Neuronal stem cell (in vitro differentiated cells): Measurements from ENCODE around the gene SPACDR.
A peak's percentile ranks its signal among the peaks of the same experiment; 100 is the strongest.

Experiments
- DNase-seq: peaks from one replicate; pipeline ENCODE4 v3.0.0-alpha.2; 2013; ENCODE audit warnings: low spot score
- H2AFZ ChIP-seq: one replicate; pipeline ENCODE4 v1.6.1; 2013; ENCODE audit warnings: mild to moderate bottlenecking, low read length, inconsistent platforms
- H2AK5ac ChIP-seq: 2 replicates; pipeline ENCODE4 v1.6.1; 2013; ENCODE audit warnings: low read depth, mild to moderate bottlenecking, inconsistent platforms, low read length, moderate library complexity, mixed read lengths
- H2BK120ac ChIP-seq: 2 replicates; pipeline ENCODE4 v1.6.1; 2013; ENCODE audit warnings: low read depth, mild to moderate bottlenecking, inconsistent platforms, low read length, moderate library complexity, mixed read lengths
- H2BK12ac ChIP-seq: one replicate; pipeline ENCODE4 v1.6.1; 2013; ENCODE audit warnings: low read length, inconsistent platforms
- H2BK15ac ChIP-seq: 2 replicates; pipeline ENCODE4 v1.6.1; 2013; ENCODE audit warnings: mild to moderate bottlenecking, low read length, inconsistent platforms, mixed read lengths
- H2BK5ac ChIP-seq: one replicate; pipeline ENCODE4 v1.6.1; 2013; ENCODE audit warnings: inconsistent platforms, mild to moderate bottlenecking, low read length, moderate library complexity
- H3K14ac ChIP-seq: one replicate; pipeline ENCODE4 v1.6.1; 2013; ENCODE audit warnings: low read length, inconsistent platforms
- H3K18ac ChIP-seq: 2 replicates; pipeline ENCODE4 v1.6.1; 2013; ENCODE audit warnings: low read length, inconsistent platforms
- H3K23ac ChIP-seq: 2 replicates; pipeline ENCODE4 v1.6.1; 2013; ENCODE audit warnings: low read depth, mild to moderate bottlenecking, mixed read lengths, low read length, inconsistent platforms; ENCODE audit not compliant: poor library complexity
- H3K27ac ChIP-seq: replicated peaks from 3 replicates; pipeline ENCODE4 v1.5.1; 2013; ENCODE audit warnings: low read length, inconsistent platforms
- H3K27me3 ChIP-seq, 3 experiments: 2 replicates each; pipeline ENCODE4 v1.6.1; 2013; ENCODE audit warnings: low read length in 3 of 3, mild to moderate bottlenecking in 2 of 3, inconsistent platforms in 1 of 3, low read depth in 1 of 3, mixed read lengths in 1 of 3, moderate library complexity in 1 of 3; ENCODE audit not compliant: control insufficient read depth in 3 of 3, insufficient read depth in 3 of 3
- H3K36me3 ChIP-seq, 2 donors: replicated peaks in 1 of 2; 2 replicates each; pipeline ENCODE4 v1.6.1; 2013; ENCODE audit warnings: low read length in 2 of 2; ENCODE audit not compliant: control insufficient read depth in 2 of 2, insufficient read depth in 2 of 2
- H3K4ac ChIP-seq: 2 replicates; pipeline ENCODE4 v1.6.1; 2013; ENCODE audit warnings: inconsistent platforms, mild to moderate bottlenecking, low read length, moderate library complexity
- H3K4me1 ChIP-seq, 2 donors: 1 replicate in 1 of 2; 2 replicates in 1 of 2; pipeline ENCODE4 v1.6.1; 2013; ENCODE audit warnings: low read length in 2 of 2, low read depth in 1 of 2; ENCODE audit not compliant: control insufficient read depth in 2 of 2, insufficient read depth in 1 of 2
- H3K4me2 ChIP-seq: one replicate; pipeline ENCODE4 v1.6.1; 2013; ENCODE audit warnings: mild to moderate bottlenecking, low read length, inconsistent platforms; ENCODE audit not compliant: insufficient read depth, poor library complexity, severe bottlenecking
- H3K4me3 ChIP-seq, 2 donors: 2 replicates each; pipeline ENCODE4 v1.5.1; 2013; ENCODE audit warnings: low read length in 2 of 2, mild to moderate bottlenecking in 2 of 2, inconsistent platforms in 1 of 2, moderate library complexity in 1 of 2
- H3K79me1 ChIP-seq: one replicate; pipeline ENCODE4 v1.6.1; 2013; ENCODE audit warnings: low read depth, mild to moderate bottlenecking, inconsistent platforms, low read length, moderate library complexity
- H3K9ac ChIP-seq: one replicate; pipeline ENCODE4 v1.6.1; 2013; ENCODE audit warnings: mild to moderate bottlenecking, low read depth, low read length, inconsistent platforms; ENCODE audit not compliant: poor library complexity
- H3K9me3 ChIP-seq, 2 donors: replicated peaks in 1 of 2; 2 replicates each; pipeline versions ENCODE3 to v1.6.1; 2013; ENCODE audit warnings: low read length in 2 of 2, mild to moderate bottlenecking in 2 of 2, inconsistent platforms in 1 of 2, low read depth in 1 of 2, mixed read lengths in 1 of 2, moderate library complexity in 1 of 2; ENCODE audit not compliant: control insufficient read depth in 2 of 2, insufficient read depth in 1 of 2
- H4K8ac ChIP-seq: one replicate; pipeline ENCODE4 v1.6.1; 2013; ENCODE audit warnings: low read depth, mild to moderate bottlenecking, inconsistent platforms, low read length, moderate library complexity
- H4K91ac ChIP-seq: one replicate; pipeline ENCODE4 v1.6.1; 2013; ENCODE audit warnings: low read length, low read depth, mild to moderate bottlenecking, inconsistent platforms; ENCODE audit not compliant: poor library complexity
- WGBS, 2 donors: extraction: QIAGEN DNeasy Blood & Tissue Kit; methylation state at CpG; one replicate each; pipeline ENCODE4 v1.1.7; 2013; ENCODE audit warnings: missing lambda C conversion rate in 2 of 2, mixed read lengths in 1 of 2; ENCODE audit not compliant: insufficient read length in 2 of 2, insufficient replicate concordance in 1 of 2; ENCODE audit errors: extremely low coverage in 2 of 2; 5-methylcytosine and 5-hydroxymethylcytosine counted together

SPACDR gene

DNA sequence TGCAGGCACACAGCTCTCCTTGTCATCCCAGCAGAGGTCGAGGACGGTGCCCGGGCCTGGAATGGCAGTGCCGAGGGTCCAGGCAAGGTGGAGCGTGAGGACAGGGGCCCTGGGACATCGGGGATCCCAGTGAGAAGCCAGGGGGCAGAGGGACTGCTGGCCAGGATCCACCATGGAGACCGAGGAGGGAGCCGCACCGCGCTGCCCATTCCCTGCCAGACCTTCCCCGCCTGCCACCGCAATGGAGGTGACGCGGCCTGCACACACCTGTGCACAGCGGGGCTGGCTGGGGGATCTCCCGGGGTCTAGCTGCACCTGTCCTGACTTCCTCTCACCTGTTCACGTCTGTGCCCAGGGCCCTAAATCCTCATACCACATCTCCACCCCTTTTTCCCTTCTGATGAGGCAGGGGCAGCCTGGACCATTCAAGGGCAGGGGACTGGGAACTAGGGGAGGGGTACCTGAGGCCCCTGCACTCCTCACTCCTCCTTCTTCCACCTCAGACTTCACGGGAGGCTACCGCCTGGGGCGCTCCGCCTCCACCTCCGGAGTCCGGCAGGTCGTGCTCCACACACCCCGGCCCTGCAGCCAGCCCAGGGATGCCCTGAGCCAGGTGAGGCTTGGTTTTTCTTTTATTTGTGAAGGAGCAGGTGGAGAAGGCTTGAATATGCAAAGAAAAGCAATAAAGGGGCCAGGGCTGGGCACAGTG lies 26.6 kb upstream of the SPACDR start:
- Histone ChIP-seq H2AFZ (no peak overlapping the region), H4K91ac (peak overlapping the region; percentile 99), H3K9me3 (no peaks in the 10 kb centered on the region), H3K9ac (peak overlapping the region; percentile 78), H3K4me2 (peak overlapping the region; percentile 46), H3K14ac (peak overlapping the region; percentile 49), H2BK5ac (peak overlapping the region; percentile 71), H4K8ac (no peak overlapping the region), H2BK12ac (peak overlapping the region; percentile 100), H3K36me3 (peaks cover 2 to 12% of the 10 kb centered on the region in 2 donors), H2AK5ac (peak overlapping the region; percentile 98), H2BK120ac (peak overlapping the region; percentile 98), H3K4ac (peak overlapping the region; percentile 84), H3K4me1 (peaks cover 32 to 38% of the 10 kb centered on the region in 2 donors), H3K23ac (peak overlapping the region; percentile 16), H3K4me3 (no peak overlapping the region), H3K18ac (peak overlapping the region; percentile 96), H2BK15ac (peak overlapping the region; percentile 76), H3K27ac (peak overlapping the region; percentile 72), H3K27me3 (no peaks in the 10 kb centered on the region), H3K79me1 (peaks cover 5% of the 10 kb centered on the region)
- no CpG with 5 or more reads among the region's 25 CpGs for WGBS, 2 donors
- no peak for DNase-seq

DNA sequence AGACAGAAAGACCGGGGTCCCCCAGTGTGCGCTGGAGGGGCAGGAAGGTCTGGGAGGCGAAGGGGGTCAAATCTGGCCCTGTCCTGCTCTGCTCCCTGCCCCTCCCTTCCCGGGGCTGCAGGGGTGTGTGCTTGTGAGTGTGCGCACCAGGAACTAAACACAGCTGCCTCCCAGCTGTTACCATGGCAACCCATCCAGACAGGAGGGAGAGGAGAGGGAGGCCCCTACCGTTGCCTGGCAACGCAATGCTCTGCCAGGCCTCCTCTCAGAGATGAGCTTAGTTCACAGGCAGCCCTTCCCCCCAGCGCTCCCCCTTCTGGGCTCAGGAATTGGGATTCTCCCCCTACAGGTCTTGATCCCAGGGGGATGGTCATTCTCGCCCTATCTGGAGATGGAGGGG lies 25.8 kb upstream of the SPACDR start:
- peak; percentile 98 for DNase-seq
- Histone ChIP-seq H3K4ac (no peak overlapping the region), H2BK12ac (peak overlapping the region; percentile 100), H3K18ac (peak overlapping the region; percentile 96), H3K27me3 (no peaks in the 10 kb centered on the region), H3K79me1 (peaks cover 5% of the 10 kb centered on the region), H2AK5ac (peak overlapping the region; percentile 65), H3K23ac (no peak overlapping the region), H3K14ac (no peak overlapping the region), H3K36me3 (peaks cover 2 to 10% of the 10 kb centered on the region in 2 donors), H4K91ac (no peak overlapping the region), H4K8ac (no peak overlapping the region), H3K4me1 (peaks cover 38 to 42% of the 10 kb centered on the region in 2 donors), H2BK5ac (peak overlapping the region; percentile 79), H3K9me3 (no peaks in the 10 kb centered on the region), H2BK15ac (no peak overlapping the region), H3K4me3 (no peak overlapping the region), H2AFZ (peak overlapping the region; percentile 69), H3K9ac (no peak overlapping the region), H2BK120ac (no peak overlapping the region), H3K4me2 (peak overlapping the region; percentile 46), H3K27ac (peak overlapping the region; percentile 72)
- WGBS, 2 donors = no CpG with 5 or more reads among the region's 9 CpGs

DNA sequence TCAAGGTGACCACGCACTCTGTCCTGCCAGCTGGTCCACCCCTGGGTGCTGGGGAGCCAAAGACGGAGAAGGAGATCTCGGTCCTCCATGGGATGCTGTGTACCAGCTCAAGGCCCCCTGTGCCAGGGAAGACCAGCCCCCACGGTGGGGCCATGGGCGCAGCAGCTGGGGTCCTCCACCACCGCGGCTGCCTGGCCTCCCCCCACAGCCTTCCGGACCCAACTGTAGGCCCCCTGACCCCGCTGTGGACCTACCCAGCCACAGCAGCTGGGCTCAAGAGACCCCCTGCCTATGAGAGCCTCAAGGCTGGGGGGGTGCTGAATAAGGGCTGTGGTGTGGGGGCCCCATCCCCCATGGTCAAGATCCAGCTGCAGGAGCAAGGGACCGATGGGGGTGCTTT lies 25.1 kb upstream of the SPACDR start:
- Histone ChIP-seq H3K14ac (no peak overlapping the region), H2AK5ac (peak overlapping the region; percentile 65), H3K27me3 (no peaks in the 10 kb centered on the region), H3K23ac (no peak overlapping the region), H3K4me2 (no peak overlapping the region), H3K18ac (peak overlapping the region; percentile 96), H4K8ac (no peak overlapping the region), H3K9ac (no peak overlapping the region), H3K4me1 (peaks cover 42 to 45% of the 10 kb centered on the region in 2 donors), H3K79me1 (peaks cover 9% of the 10 kb centered on the region), H3K4ac (peak overlapping the region; percentile 98), H3K27ac (peak overlapping the region; percentile 4), H3K4me3 (no peak overlapping the region), H3K36me3 (peaks cover 0 to 8% of the 10 kb centered on the region in 2 donors), H2BK15ac (peak overlapping the region; percentile 96), H2BK5ac (peak overlapping the region; percentile 79), H2AFZ (no peak overlapping the region), H3K9me3 (no peaks in the 10 kb centered on the region), H4K91ac (no peak overlapping the region), H2BK12ac (peak overlapping the region; percentile 96), H2BK120ac (peak overlapping the region; percentile 56)
- no peak for DNase-seq
- no CpG with 5 or more reads among the region's 10 CpGs for WGBS, 2 donors

DNA sequence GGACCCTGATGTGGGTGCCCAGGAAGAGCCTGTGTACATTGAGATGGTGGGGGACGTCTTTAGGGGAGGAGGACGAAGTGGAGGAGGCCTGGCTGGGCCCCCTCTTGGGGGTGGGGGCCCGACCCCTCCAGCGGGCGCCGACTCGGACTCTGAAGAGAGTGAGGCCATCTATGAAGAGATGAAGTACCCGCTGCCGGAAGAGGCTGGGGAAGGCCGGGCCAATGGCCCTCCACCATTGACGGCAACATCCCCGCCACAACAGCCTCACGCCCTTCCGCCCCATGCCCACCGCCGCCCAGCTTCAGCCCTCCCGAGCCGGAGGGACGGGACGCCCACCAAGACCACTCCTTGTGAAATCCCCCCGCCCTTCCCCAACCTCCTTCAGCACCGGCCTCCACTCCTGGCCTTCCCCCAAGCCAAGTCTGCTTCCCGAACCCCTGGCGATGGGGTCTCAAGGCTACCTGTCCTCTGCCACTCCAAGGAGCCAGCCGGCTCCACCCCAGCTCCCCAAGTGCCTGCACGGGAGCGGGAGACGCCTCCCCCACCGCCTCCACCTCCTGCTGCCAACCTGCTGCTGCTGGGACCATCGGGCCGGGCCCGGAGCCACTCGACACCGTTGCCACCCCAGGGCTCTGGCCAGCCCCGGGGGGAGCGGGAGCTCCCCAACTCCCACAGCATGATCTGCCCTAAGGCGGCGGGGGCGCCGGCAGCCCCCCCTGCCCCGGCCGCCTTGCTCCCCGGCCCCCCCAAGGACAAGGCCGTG lies 24.5 kb upstream of the SPACDR start:
- no peak overlapping the region for H3K4me3 ChIP-seq

More for the DNA sequence above, 24.5 kb upstream of the SPACDR start:
- WGBS, 2 donors = no CpG with 5 or more reads among the region's 44 CpGs
- Histone ChIP-seq H3K9ac (no peak overlapping the region), H4K8ac (no peak overlapping the region), H3K4me2 (no peak overlapping the region), H3K9me3 (no peaks in the 10 kb centered on the region), H2AK5ac (peak overlapping the region; percentile 65), H3K18ac (peak overlapping the region; percentile 96), H2BK15ac (peak overlapping the region; percentile 96), H2BK120ac (peak overlapping the region; percentile 56), H3K36me3 (peaks cover 0 to 8% of the 10 kb centered on the region in 2 donors), H3K14ac (peak overlapping the region; percentile 38), H2BK5ac (peak overlapping the region; percentile 79), H2AFZ (no peak overlapping the region), H4K91ac (peak overlapping the region; percentile 90), H3K4ac (peak overlapping the region; percentile 98), H3K79me1 (peaks cover 12% of the 10 kb centered on the region), H3K4me1 (peaks cover 40 to 43% of the 10 kb centered on the region in 2 donors), H3K27ac (peak overlapping the region; percentile 59), H2BK12ac (peak overlapping the region; percentile 99), H3K27me3 (no peaks in the 10 kb centered on the region), H3K23ac (no peak overlapping the region)
- DNase-seq = no peak
